GM23248 (cell line): ENCODE measurements around the gene ZBP1. TPM values are rescaled to one million over a fixed set of nuclear protein-coding genes. Genes with fewer than 3 reads are reported as not detected.
A peak's percentile ranks its signal among the peaks of the same experiment; 100 is the strongest.

Experiments used
- DNase-seq: peaks from one replicate; pipeline ENCODE4 v3.0.0-alpha.2; 2015
- H2AFZ ChIP-seq: fragments of 200-600 bp; sonication (generic); 2 replicates; pipeline ENCODE4 v1.6.1; 2016; ENCODE audit warnings: antibody characterized with exemption
- H3F3A ChIP-seq: fragments of 200-600 bp; sonication (generic); 2 replicates; pipeline ENCODE4 v1.6.1; 2016; ENCODE audit warnings: mild to moderate bottlenecking, antibody characterized with exemption, mixed run types; ENCODE audit not compliant: insufficient read depth
- H3K27ac ChIP-seq: fragments of 200-600 bp; sonication (generic); 2 replicates; pipeline ENCODE4 v1.5.1; 2016; ENCODE audit warnings: mild to moderate bottlenecking
- H3K27me3 ChIP-seq: fragments of 200-600 bp; sonication (generic); replicated peaks from 2 replicates; pipeline ENCODE4 v1.6.1; 2016; ENCODE audit warnings: mild to moderate bottlenecking; ENCODE audit not compliant: insufficient read depth
- H3K36me3 ChIP-seq: fragments of 200-600 bp; sonication (generic); 2 replicates; pipeline ENCODE4 v1.6.1; 2016; ENCODE audit warnings: low read depth, mild to moderate bottlenecking
- H3K4me1 ChIP-seq: fragments of 200-600 bp; sonication (generic); 2 replicates; pipeline ENCODE4 v1.6.1; 2016; ENCODE audit warnings: mild to moderate bottlenecking; ENCODE audit not compliant: insufficient read depth
- H3K4me2 ChIP-seq: fragments of 200-600 bp; sonication (generic); one replicate; pipeline ENCODE4 v1.6.1; 2016; ENCODE audit warnings: mild to moderate bottlenecking; ENCODE audit not compliant: unreplicated experiment
- H3K4me3 ChIP-seq: fragments of 200-600 bp; sonication (generic); 2 replicates; pipeline ENCODE4 v1.5.1; 2016; ENCODE audit warnings: mild to moderate bottlenecking
- H3K79me2 ChIP-seq: fragments of 200-600 bp; sonication (generic); 2 replicates; pipeline ENCODE4 v1.6.1; 2016; ENCODE audit warnings: mild to moderate bottlenecking; ENCODE audit not compliant: insufficient read depth
- H3K9ac ChIP-seq: fragments of 200-600 bp; sonication (generic); 2 replicates; pipeline ENCODE4 v1.6.1; 2016; ENCODE audit warnings: mild to moderate bottlenecking
- H3K9me2 ChIP-seq: fragments of 200-600 bp; sonication (generic); 2 replicates; pipeline ENCODE4 v1.6.1; 2016; ENCODE audit warnings: mixed run types, mild to moderate bottlenecking, moderate library complexity; ENCODE audit not compliant: insufficient read depth
- H3K9me3 ChIP-seq: fragments of 200-600 bp; sonication (generic); one replicate; pipeline ENCODE4 v1.6.1; 2017; ENCODE audit warnings: low read depth
- H4K20me1 ChIP-seq: fragments of 200-600 bp; sonication (generic); 2 replicates; pipeline ENCODE4 v1.6.0; 2016; ENCODE audit not compliant: insufficient read depth
- EZH2 ChIP-seq: fragments of 200-600 bp; sonication (generic); IDR thresholded peaks from 2 replicates; pipeline ENCODE4 v1.6.1; 2018; ENCODE audit warnings: antibody characterized with exemption, mild to moderate bottlenecking; ENCODE audit not compliant: insufficient read depth, poor library complexity, severe bottlenecking
- EZH2phosphoT487 ChIP-seq: fragments of 200-600 bp; sonication (generic); IDR thresholded peaks from 2 replicates; pipeline ENCODE4 v1.6.1; 2018; ENCODE audit warnings: antibody characterized with exemption, moderate library complexity, mild to moderate bottlenecking, low read depth; ENCODE audit not compliant: insufficient read depth
- WGBS, 2 experiments: methylation state at CpG; one replicate each; pipeline ENCODE4 v1.1.6; 2015 to 2017; ENCODE audit warnings: low lambda C conversion rate in 2 of 2, low coverage in 1 of 2; ENCODE audit errors: missing lambda C conversion rate in 2 of 2; 5-methylcytosine and 5-hydroxymethylcytosine counted together
- in situ Hi-C: fragments of 300-500 bp; cut with MboI; formaldehyde crosslinking; loops from 2 replicates; pipeline ENCODE4 v1.15.0; 2020
- polyA plus RNA-seq: library from polyadenylated mRNA; unstranded; fragments of >200 nt; fragmentation: Nextera tagmentation; extraction: Ambion mirVana; gene quantifications from 2 replicates; pipeline ENCODE4 v1.2.1, GENCODE V29; 2016
- total RNA-seq: library from RNA; depleted of rRNA; stranded (reverse); fragments of >200 nt; shearing (Covaris generic); gene quantifications from 2 replicates; pipeline ENCODE4 v1.2.3, GENCODE V29; 2014

Gene ZBP1
- total and polyA plus RNA-seq, 2 experiments from 2014 or later, result not detected

- in situ Hi-C loops, result no loop called here
- Histone ChIP-seq H3K9ac (no peak overlapping the region), H3K4me2 (no peak overlapping the region), H3K9me2 (no peaks in the 10 kb centered on the region), H3K4me1 (peaks cover 7% of the 10 kb centered on the region; the same call in 1 of the 2 replicates), H3K79me2 (no peaks in the 10 kb centered on the region), H2AFZ (no peak overlapping the region), H3K9me3 (no peaks in the 10 kb centered on the region), H3K27ac (no peak overlapping the region), H3K4me3 (no peak overlapping the region), H3K36me3 (no peaks in the 10 kb centered on the region), H3K27me3 (no peaks in the 10 kb centered on the region), H4K20me1 (no peaks in the 10 kb centered on the region), H3F3A (no peaks in the 10 kb centered on the region)
- 94 to 98% methylated on average over 10 to 11 of the region's 11 CpGs for WGBS, 2 experiments
- no peak for DNase-seq
- no peak for TF ChIP-seq EZH2
- no peak for TF ChIP-seq EZH2phosphoT487
Measured at GRCh38 chr20:57620999-57621398, 773 bp upstream of the ZBP1 start.

DNA sequence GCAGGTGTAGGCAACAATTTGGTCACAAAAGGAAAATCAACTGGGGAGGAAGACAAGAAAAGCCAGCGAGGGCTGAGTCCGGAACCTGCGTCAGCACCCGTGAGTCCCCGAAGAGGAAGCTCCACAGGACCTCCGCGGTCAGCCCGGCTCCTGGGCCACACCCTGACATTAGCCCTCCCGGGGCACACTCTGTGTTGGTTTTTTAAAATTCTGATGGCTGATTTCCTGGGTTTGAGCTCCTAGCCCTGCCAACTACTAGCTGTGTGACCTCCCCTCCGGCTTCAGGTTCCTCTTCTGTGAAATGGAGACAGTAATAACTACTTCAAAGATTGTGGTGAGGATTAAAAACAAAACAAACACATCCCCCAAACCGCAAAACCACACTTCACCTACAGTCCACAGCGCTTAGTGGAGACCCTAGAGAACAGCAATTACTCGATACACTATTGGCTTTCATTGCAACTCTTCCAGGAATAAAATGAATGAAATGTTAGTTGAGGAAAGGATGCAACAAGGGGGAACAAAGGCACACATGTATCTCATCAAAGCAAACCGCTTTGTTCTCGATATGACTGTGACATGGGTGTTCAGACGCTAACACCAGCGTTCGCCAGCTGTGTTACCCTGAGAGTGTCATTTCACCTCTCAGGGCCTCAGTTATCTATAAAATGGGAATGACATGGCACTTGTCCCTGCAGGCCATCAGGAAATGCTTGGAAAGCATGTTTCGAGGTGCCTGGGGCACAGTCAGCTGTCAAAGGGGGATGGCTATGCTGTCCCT is 985 bp downstream of the ZBP1 start:
- Histone ChIP-seq H3K27ac (no peak overlapping the region), H3K79me2 (no peaks in the 10 kb centered on the region), H2AFZ (no peak overlapping the region), H3F3A (no peaks in the 10 kb centered on the region), H3K9me3 (no peaks in the 10 kb centered on the region), H3K36me3 (no peaks in the 10 kb centered on the region), H4K20me1 (no peaks in the 10 kb centered on the region), H3K9ac (no peak overlapping the region), H3K4me1 (peaks cover 7% of the 10 kb centered on the region; the same call in 1 of the 2 replicates), H3K27me3 (no peaks in the 10 kb centered on the region), H3K4me2 (no peak overlapping the region), H3K9me2 (no peaks in the 10 kb centered on the region), H3K4me3 (no peak overlapping the region)
- 79 to 82% methylated on average over 19 of the region's 19 CpGs for WGBS, 2 experiments
- TF ChIP-seq EZH2 (no peak), EZH2phosphoT487 (no peak)
- in situ Hi-C loops, result no loop called here
- DNase-seq, result no peak

DNA sequence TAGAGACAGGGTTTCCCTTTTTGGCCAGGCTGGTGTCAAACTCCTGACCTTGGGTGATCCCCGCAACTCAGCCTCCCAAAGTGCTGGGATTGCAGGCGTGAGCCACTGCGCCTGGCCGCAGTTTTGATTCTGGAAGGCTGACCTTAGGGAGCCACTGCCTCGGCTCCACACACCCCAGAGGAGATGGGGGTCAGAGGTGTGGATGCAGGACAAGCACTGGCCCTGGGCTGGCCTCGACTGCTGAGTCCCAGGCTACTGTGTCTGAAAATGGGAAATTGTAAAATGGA is 1.5 kb downstream of the ZBP1 start:
- H3K4me3 ChIP-seq, result no peak overlapping the region
- no peak overlapping the region for H3K4me2 ChIP-seq
- H3K27me3 ChIP-seq, result no peaks in the 10 kb centered on the region
- H3K9me2 ChIP-seq, result no peaks in the 10 kb centered on the region
- 83 to 85% methylated on average over 6 of the region's 6 CpGs for WGBS, 2 experiments
- TF ChIP-seq EZH2phosphoT487 (no peak), EZH2 (no peak)
- DNase-seq, result no peak
- H3K36me3 ChIP-seq, result no peaks in the 10 kb centered on the region
- H4K20me1 ChIP-seq, result no peaks in the 10 kb centered on the region
- in situ Hi-C loops, result no loop called here
- H3F3A ChIP-seq, result no peaks in the 10 kb centered on the region
- H3K27ac ChIP-seq, result no peak overlapping the region
- no peak overlapping the region for H3K9ac ChIP-seq
- peaks cover 7% of the 10 kb centered on the region; the same call in 1 of the 2 replicates for H3K4me1 ChIP-seq
- no peak overlapping the region for H2AFZ ChIP-seq
- no peaks in the 10 kb centered on the region for H3K79me2 ChIP-seq
- H3K9me3 ChIP-seq, result no peaks in the 10 kb centered on the region

DNA sequence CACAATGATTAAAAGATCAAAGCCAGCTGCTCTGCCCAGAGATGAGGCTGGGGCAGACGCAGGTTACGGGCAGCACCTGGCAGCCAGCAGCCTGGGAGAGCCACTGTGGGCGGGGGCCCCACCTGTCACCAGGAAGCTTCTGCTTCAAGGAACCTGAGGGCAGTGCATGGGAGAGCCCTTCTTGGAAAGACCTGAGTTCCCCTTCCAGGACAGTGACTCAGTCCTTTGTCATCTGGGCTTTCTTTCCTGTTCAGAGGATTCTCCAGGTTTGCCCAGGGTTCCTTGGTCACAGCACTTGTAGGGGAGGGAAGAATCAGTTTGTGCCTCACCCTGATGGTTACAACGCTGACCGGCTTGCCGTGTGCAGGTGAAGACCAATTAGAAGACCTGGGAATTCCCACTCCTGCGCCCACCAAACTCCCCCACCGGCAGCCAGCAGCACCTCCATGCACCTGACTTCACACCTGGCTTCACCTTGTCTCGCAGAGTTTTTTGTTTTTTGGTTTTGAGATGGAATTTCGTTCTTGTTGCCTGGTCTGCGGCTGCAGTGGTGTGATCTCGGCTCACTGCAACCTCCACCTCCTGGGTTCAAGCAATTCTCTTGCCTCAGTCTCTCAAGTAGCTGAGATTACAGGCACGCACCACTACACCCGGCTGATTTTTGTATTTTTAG is 2.0 kb downstream of the ZBP1 start:
- Histone ChIP-seq H3K4me3 (no peak overlapping the region), H3K9me3 (no peaks in the 10 kb centered on the region), H3K4me2 (no peak overlapping the region), H3K9me2 (no peaks in the 10 kb centered on the region), H3K79me2 (no peaks in the 10 kb centered on the region), H2AFZ (no peak overlapping the region), H4K20me1 (no peaks in the 10 kb centered on the region), H3K4me1 (peaks cover 6% of the 10 kb centered on the region; the same call in 1 of the 2 replicates), H3K27me3 (no peaks in the 10 kb centered on the region; the same call in 1 of the 2 replicates), H3F3A (no peaks in the 10 kb centered on the region), H3K27ac (no peak overlapping the region), H3K9ac (no peak overlapping the region), H3K36me3 (no peaks in the 10 kb centered on the region)
- peak; percentile 37 for DNase-seq
- TF ChIP-seq EZH2, result no peak
- no peak for TF ChIP-seq EZH2phosphoT487
- WGBS, 2 experiments, result 80% methylated on average over 14 of the region's 14 CpGs
- in situ Hi-C loops, result no loop called here
